Stimulated activated naive CD8-positive, alpha-beta T cell treated with anti-CD3 and anti-CD28 coated beads, Interleukin-15, Interleukin-2, amounts not matched to agents 100 ng/mL and 50 ng/mL, for 24 hours (primary cell): Measurements from ENCODE around the gene ZNF805.
"Not testable (repeated sequence)": the region's sequence is repeated elsewhere in the genome, so short reads cannot be mapped to it uniquely, and the experiment has no call there.

ENCODE experiments used
- H3K27ac Mint-ChIP-seq: one replicate; pipeline ENCODE4 v1.8.0; 2021; ENCODE audit warnings: mild to moderate bottlenecking, mixed read lengths
- H3K27me3 Mint-ChIP-seq: one replicate; pipeline ENCODE4 v1.8.0; 2021; ENCODE audit warnings: mixed read lengths
- H3K36me3 Mint-ChIP-seq: one replicate; pipeline ENCODE4 v1.8.0; 2021; ENCODE audit warnings: low read depth, mixed read lengths
- H3K4me1 Mint-ChIP-seq: one replicate; pipeline ENCODE4 v1.8.0; 2021; ENCODE audit warnings: low read depth, mixed read lengths
- H3K4me3 Mint-ChIP-seq: one replicate; pipeline ENCODE4 v1.8.0; 2021; ENCODE audit warnings: mild to moderate bottlenecking, mixed read lengths
- H3K9me3 Mint-ChIP-seq: one replicate; pipeline ENCODE4 v1.8.0; 2021; ENCODE audit warnings: mixed read lengths

ZNF805 gene

GRCh38 chr19:57245066-57245465, 4.6 kb downstream of the ZNF805 start:
- peaks cover 61% of the 10 kb centered on the region for H3K36me3 Mint-ChIP-seq
- H3K4me3 Mint-ChIP-seq = no peak overlapping the region
- H3K27ac Mint-ChIP-seq = no peak overlapping the region
- no peaks in the 10 kb centered on the region for H3K9me3 Mint-ChIP-seq
- no peaks in the 10 kb centered on the region for H3K27me3 Mint-ChIP-seq
- peaks cover 28% of the 10 kb centered on the region for H3K4me1 Mint-ChIP-seq

DNA sequence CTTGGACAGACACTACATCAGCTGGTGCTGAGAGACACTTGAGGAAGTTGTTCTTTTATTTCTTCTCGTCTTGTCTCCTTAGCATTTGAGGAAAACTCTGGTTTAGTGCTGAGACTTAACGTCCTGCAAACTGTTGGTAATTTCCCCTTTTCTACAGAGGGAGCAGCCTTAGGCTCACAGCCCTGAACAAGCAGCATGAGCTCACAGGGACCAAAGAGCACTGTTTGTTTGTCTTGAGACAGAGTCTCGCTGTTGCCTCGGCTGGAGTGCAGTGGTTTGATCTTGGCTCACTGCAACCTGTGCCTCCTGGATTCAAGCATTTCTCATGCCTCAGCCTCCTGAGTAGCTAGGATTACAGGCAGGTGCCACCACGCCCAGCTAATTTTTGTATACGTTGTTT, 5.5 kb downstream of the ZNF805 start:
- Mint-ChIP-seq H3K4me3 (no peak overlapping the region), H3K36me3 (peaks cover 70% of the 10 kb centered on the region), H3K9me3 (peaks cover 5% of the 10 kb centered on the region), H3K27ac (no peak overlapping the region), H3K4me1 (peaks cover 26% of the 10 kb centered on the region), H3K27me3 (no peaks in the 10 kb centered on the region)

- H3K4me3 Mint-ChIP-seq = no peak overlapping the region
- H3K27ac Mint-ChIP-seq = no peak overlapping the region
- peaks cover 15% of the 10 kb centered on the region for H3K9me3 Mint-ChIP-seq
- no peaks in the 10 kb centered on the region for H3K27me3 Mint-ChIP-seq
- H3K36me3 Mint-ChIP-seq = peaks cover 95% of the 10 kb centered on the region
- peaks cover 2% of the 10 kb centered on the region for H3K4me1 Mint-ChIP-seq
Observed at GRCh38 chr19:57248646-57249045, 8.2 kb downstream of the ZNF805 start.

GRCh38 chr19:57249329-57249728, 8.9 kb downstream of the ZNF805 start:
- H3K36me3 Mint-ChIP-seq = peaks cover 95% of the 10 kb centered on the region
- no peaks in the 10 kb centered on the region for H3K4me1 Mint-ChIP-seq
- H3K9me3 Mint-ChIP-seq = peaks cover 17% of the 10 kb centered on the region
- no peak overlapping the region for H3K27ac Mint-ChIP-seq
- no peaks in the 10 kb centered on the region for H3K27me3 Mint-ChIP-seq
- H3K4me3 Mint-ChIP-seq = no peak overlapping the region

DNA sequence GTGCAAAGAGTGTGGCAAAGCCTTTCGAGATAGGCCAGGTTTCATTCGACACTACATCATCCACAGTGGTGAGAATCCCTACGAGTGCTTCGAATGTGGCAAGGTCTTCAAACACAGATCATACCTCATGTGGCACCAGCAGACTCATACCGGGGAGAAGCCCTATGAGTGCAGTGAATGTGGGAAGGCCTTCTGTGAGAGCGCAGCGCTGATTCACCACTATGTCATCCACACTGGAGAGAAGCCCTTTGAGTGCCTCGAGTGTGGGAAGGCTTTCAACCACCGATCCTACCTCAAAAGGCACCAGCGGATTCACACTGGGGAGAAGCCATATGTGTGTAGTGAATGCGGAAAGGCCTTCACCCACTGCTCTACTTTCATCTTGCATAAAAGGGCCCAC, 13.3 kb downstream of the ZNF805 start:
- not testable (repeated sequence) for H3K27me3 Mint-ChIP-seq, H3K27ac Mint-ChIP-seq, H3K4me1 Mint-ChIP-seq, H3K4me3 Mint-ChIP-seq
- Mint-ChIP-seq H3K9me3 (peaks cover 32% of the 10 kb centered on the region), H3K36me3 (peaks cover 90% of the 10 kb centered on the region)

- Mint-ChIP-seq H3K36me3 (peaks cover 75% of the 10 kb centered on the region), H3K27me3 (no peaks in the 10 kb centered on the region), H3K9me3 (peaks cover 30% of the 10 kb centered on the region), H3K4me3 (no peak overlapping the region), H3K4me1 (no peaks in the 10 kb centered on the region), H3K27ac (no peak overlapping the region)
Observed at GRCh38 chr19:57262044-57262443, 21.6 kb downstream of the ZNF805 start.

- Mint-ChIP-seq H3K4me1 (no peaks in the 10 kb centered on the region), H3K27me3 (no peaks in the 10 kb centered on the region), H3K9me3 (peaks cover 30% of the 10 kb centered on the region), H3K27ac (no peak overlapping the region), H3K4me3 (no peak overlapping the region), H3K36me3 (peaks cover 71% of the 10 kb centered on the region)
Observed at GRCh38 chr19:57263244-57263741, 22.9 kb downstream of the ZNF805 start.

DNA sequence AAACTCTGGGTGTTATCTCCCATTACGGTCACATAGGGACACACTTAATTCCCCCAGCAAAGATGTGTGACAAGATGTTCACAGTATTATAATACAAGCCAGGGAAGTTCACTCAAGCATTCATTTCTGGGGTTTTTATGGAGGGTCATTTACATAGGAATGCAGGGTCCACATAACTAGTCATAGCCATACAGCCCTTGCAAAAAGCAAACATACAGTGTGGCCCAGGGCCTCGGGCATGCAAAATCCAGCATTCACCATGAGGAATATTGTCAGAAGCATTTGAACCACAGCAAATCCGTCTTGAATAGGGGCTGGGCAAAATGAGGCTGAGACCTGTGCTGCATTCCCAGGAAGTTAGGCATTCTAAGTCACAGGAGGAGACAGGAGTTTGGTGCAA, 26.9 kb downstream of the ZNF805 start:
- no peak overlapping the region for H3K27ac Mint-ChIP-seq
- H3K9me3 Mint-ChIP-seq = peaks cover 15% of the 10 kb centered on the region
- H3K36me3 Mint-ChIP-seq = peaks cover 56% of the 10 kb centered on the region
- H3K4me1 Mint-ChIP-seq = peaks cover 22% of the 10 kb centered on the region
- no peak overlapping the region for H3K4me3 Mint-ChIP-seq
- no peaks in the 10 kb centered on the region for H3K27me3 Mint-ChIP-seq

GRCh38 chr19:57269515-57270250, 29.3 kb downstream of the ZNF805 start:
- H3K27ac Mint-ChIP-seq = peak overlapping the region; percentile 2
- H3K27me3 Mint-ChIP-seq = no peaks in the 10 kb centered on the region
- H3K4me3 Mint-ChIP-seq = no peak overlapping the region
- H3K4me1 Mint-ChIP-seq = peaks cover 37% of the 10 kb centered on the region
- peaks cover 11% of the 10 kb centered on the region for H3K9me3 Mint-ChIP-seq
- H3K36me3 Mint-ChIP-seq = peaks cover 60% of the 10 kb centered on the region

GRCh38 chr19:57271280-57271679, 30.8 kb downstream of the ZNF805 start:
- no peak overlapping the region for H3K27ac Mint-ChIP-seq
- H3K9me3 Mint-ChIP-seq = no peaks in the 10 kb centered on the region
- H3K36me3 Mint-ChIP-seq = peaks cover 63% of the 10 kb centered on the region
- H3K4me3 Mint-ChIP-seq = no peak overlapping the region
- peaks cover 39% of the 10 kb centered on the region for H3K4me1 Mint-ChIP-seq
- no peaks in the 10 kb centered on the region for H3K27me3 Mint-ChIP-seq

DNA sequence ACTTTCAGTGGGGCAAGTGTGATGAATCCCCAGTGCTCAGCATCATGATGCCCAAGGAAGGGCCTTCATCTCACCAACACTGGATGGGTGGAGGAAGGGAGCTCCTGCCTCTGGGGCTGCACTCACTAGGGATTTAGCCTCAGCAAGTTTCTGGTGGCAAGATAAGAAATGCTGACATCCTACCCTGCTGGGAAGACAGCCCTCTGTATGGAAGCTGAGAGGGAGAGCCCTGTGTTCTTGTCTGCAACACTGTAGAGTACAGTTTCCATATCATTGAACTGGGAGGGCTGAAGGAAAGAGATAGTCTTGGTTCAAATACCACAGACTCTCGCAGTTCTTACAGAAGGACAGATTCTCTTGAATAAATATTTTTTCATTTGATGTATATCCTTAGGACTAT, 32.6 kb downstream of the ZNF805 start:
- Mint-ChIP-seq H3K4me1 (peaks cover 39% of the 10 kb centered on the region), H3K9me3 (no peaks in the 10 kb centered on the region), H3K27me3 (no peaks in the 10 kb centered on the region), H3K4me3 (no peak overlapping the region), H3K36me3 (peaks cover 63% of the 10 kb centered on the region), H3K27ac (peak overlapping the region; percentile 1)

DNA sequence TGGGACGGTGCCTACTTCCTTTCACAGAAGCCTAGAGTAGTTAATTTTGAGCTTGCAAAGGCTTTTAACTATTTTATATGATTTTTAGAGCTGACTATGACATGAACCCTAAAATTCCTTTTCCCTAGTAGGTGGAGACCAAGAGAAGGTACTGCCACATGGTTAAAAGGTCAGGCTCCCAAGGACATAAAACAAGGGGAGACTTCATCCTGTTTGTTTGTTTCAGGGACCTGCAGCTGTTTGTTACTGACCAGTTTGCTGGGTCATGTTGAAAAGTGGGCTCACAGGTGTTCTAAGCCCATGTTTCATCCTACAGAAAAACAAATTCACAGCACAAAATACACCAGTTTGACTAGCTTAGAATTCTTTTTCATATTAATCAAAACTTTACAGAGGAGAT, 36.0 kb downstream of the ZNF805 start:
- no peaks in the 10 kb centered on the region for H3K9me3 Mint-ChIP-seq
- H3K4me1 Mint-ChIP-seq = peaks cover 29% of the 10 kb centered on the region
- peaks cover 55% of the 10 kb centered on the region for H3K36me3 Mint-ChIP-seq

GRCh38 chr19:57278481-57278880, 38.0 kb downstream of the ZNF805 start:
- H3K4me1 Mint-ChIP-seq = peaks cover 40% of the 10 kb centered on the region
- not testable (repeated sequence) for H3K4me3 Mint-ChIP-seq, H3K27me3 Mint-ChIP-seq, H3K9me3 Mint-ChIP-seq, H3K27ac Mint-ChIP-seq
- H3K36me3 Mint-ChIP-seq = peaks cover 57% of the 10 kb centered on the region

More for the DNA sequence above, 36.0 kb downstream of the ZNF805 start:
- Mint-ChIP-seq H3K27ac (no peak overlapping the region), H3K27me3 (no peaks in the 10 kb centered on the region), H3K4me3 (no peak overlapping the region)

- Mint-ChIP-seq H3K27ac (no peak overlapping the region), H3K4me1 (peaks cover 38% of the 10 kb centered on the region), H3K9me3 (no peaks in the 10 kb centered on the region), H3K27me3 (no peaks in the 10 kb centered on the region), H3K4me3 (no peak overlapping the region), H3K36me3 (peaks cover 61% of the 10 kb centered on the region)
Observed at GRCh38 chr19:57279418-57280164, 39.2 kb downstream of the ZNF805 start.

DNA sequence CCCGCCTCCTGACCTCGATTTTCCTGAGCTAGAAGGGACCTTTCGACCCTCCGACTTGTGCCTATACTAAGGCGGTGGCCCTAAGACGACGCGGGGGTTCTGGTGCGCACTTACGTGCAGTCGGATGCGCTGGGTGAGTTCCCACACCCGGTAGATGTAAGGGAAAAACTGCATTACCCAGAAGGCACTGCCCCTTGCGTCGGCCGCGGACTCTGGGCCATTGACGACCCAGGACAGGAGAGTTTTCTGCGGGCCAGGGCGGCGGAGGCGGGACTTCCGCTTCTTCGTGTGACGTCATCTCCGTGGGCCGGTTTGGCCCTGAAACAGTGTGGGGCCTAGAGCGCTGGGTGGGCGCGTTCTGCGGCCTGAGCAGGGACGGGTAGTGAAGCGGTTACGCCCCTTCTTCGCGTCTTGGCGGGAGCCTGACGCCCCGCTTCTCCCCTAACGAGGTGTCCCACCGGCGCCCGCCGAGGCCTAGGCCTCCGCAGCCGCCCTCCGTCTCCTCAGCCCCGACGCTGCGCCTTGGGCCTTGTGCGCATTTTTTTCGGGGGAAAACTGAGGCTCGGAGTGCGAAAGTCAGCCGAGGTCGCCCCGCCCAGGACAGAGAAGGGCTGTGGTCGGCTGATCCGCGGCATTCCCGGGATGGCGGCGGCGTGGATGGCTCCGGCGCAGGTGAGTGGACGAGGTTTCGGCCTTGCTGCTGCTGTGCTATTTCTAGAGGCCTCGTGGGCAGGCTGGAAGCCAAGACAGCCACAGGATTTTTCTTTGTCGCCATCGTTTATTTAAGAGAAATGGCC, 39.9 kb downstream of the ZNF805 start, which contains the start of gene ZNF460:
TSS of gene ZNF460 (plus strand) at position 321 of the 797 bp plus-strand sequence. CDS start at position 643, 322 bp downstream.
- Mint-ChIP-seq H3K9me3 (no peaks in the 10 kb centered on the region), H3K4me3 (no peak within 1 kb of the TSS), H3K4me1 (peaks cover 42% of the 10 kb centered on the region), H3K27me3 (no peaks in the 10 kb centered on the region), H3K27ac (no peak within 1 kb of the TSS), H3K36me3 (peaks cover 62% of the 10 kb centered on the region)
